Activated CD4-positive, alpha-beta memory T cell treated with anti-CD3 and anti-CD28 coated beads for 36 hours (primary cell): Measurements from ENCODE around the gene RYK. TPM values are rescaled to one million over a fixed set of nuclear protein-coding genes. Genes with fewer than 3 reads are reported as not detected.

Experiments used
- CTCF ChIA-PET: fragments of 350-600 bp; sonication (Branson Sonifier 250); formaldehyde crosslinking; loops from one replicate; lab custom pipeline; 2021; ENCODE audit warnings: antibody characterized with exemption, inconsistent platforms; lab: Charles Lee
- POLR2A ChIA-PET: fragments of 350-600 bp; sonication (Branson Sonifier 250); formaldehyde crosslinking; loops from one replicate; lab custom pipeline; 2021; ENCODE audit warnings: antibody characterized with exemption; lab: Charles Lee
- DNase-seq: peaks from one replicate; pipeline ENCODE4 v3.0.0-alpha.2; 2020
- H3K27ac Mint-ChIP-seq: one replicate; pipeline ENCODE4 v1.8.0; 2021; ENCODE audit warnings: mixed read lengths
- H3K27me3 Mint-ChIP-seq: one replicate; pipeline ENCODE4 v1.8.0; 2021; ENCODE audit warnings: mixed read lengths
- H3K36me3 Mint-ChIP-seq: one replicate; pipeline ENCODE4 v1.8.0; 2021; ENCODE audit warnings: mixed read lengths
- H3K4me1 Mint-ChIP-seq: one replicate; pipeline ENCODE4 v1.8.0; 2021; ENCODE audit warnings: low read depth, mixed read lengths
- H3K4me3 Mint-ChIP-seq: one replicate; pipeline ENCODE4 v1.8.0; 2021; ENCODE audit warnings: mild to moderate bottlenecking, mixed read lengths
- H3K9me3 Mint-ChIP-seq: one replicate; pipeline ENCODE4 v1.8.0; 2021; ENCODE audit warnings: mixed read lengths
- intact Hi-C: fragments of 100-400 bp; cut with micrococcal nuclease; formaldehyde crosslinking; loops from one replicate; pipeline ENCODE4 v1.15.1; 2023
- total RNA-seq, 2 experiments: library from RNA; stranded (reverse); gene quantifications; one replicate each; pipeline ENCODE4 v1.2.3, GENCODE V29; 2021

RYK gene
- total RNA-seq, 2 experiments from 2014 or later: 16.7 to 17.6 TPM

GRCh38 chr3:134144694-134145093, 106.0 kb downstream of the RYK start:
- H3K27ac Mint-ChIP-seq: no peak overlapping the region
- no peaks in the 10 kb centered on the region for H3K27me3 Mint-ChIP-seq
- no peak overlapping the region for H3K4me3 Mint-ChIP-seq
- intact Hi-C loops: no loop called here
- H3K9me3 Mint-ChIP-seq: peaks cover 11% of the 10 kb centered on the region
- DNase-seq: no peak
- ChIA-PET CTCF (no interaction called here), POLR2A (no interaction called here)
- H3K36me3 Mint-ChIP-seq: peaks cover 18% of the 10 kb centered on the region
- H3K4me1 Mint-ChIP-seq: peaks cover 2% of the 10 kb centered on the region

DNA sequence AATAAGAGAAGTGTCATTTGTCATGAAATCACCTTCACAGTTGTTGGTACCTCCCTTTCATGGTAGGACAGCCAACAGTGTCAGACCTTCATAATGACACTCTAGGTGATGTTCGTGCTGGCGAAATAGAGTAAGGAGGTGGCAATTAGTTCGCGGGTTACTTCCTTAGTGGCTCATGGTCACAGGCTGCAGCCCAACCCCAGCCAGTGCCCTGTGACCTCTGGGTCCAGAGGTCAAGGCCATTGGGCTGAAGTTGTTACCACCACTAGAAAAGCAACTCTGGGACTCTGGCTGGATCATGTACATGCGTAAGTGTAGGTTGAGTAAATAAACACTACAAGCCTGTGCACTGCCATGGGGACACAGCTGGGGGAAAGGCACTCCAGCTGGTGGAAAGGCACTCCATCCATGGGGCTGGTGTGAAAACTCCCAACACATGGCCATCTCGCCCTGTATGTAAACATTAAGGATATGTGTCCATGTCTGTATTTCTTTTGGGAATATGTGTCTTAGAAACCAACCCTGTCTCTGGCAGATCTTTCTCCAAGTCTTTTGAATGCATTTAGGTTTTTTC, 106.7 kb downstream of the RYK start:
- ChIA-PET CTCF (interaction anchor here (0.7 kb wide), 1 partner anchor 19 kb away, joined by 4 read pairs; no protein-coding TSS in a partner anchor), POLR2A (no interaction called here)
- peaks cover 2% of the 10 kb centered on the region for H3K4me1 Mint-ChIP-seq
- intact Hi-C loops: no loop called here
- DNase-seq: no peak
- peaks cover 12% of the 10 kb centered on the region for H3K9me3 Mint-ChIP-seq
- H3K4me3 Mint-ChIP-seq: no peak overlapping the region
- H3K36me3 Mint-ChIP-seq: peaks cover 20% of the 10 kb centered on the region
- H3K27ac Mint-ChIP-seq: no peak overlapping the region
- no peaks in the 10 kb centered on the region for H3K27me3 Mint-ChIP-seq

DNA sequence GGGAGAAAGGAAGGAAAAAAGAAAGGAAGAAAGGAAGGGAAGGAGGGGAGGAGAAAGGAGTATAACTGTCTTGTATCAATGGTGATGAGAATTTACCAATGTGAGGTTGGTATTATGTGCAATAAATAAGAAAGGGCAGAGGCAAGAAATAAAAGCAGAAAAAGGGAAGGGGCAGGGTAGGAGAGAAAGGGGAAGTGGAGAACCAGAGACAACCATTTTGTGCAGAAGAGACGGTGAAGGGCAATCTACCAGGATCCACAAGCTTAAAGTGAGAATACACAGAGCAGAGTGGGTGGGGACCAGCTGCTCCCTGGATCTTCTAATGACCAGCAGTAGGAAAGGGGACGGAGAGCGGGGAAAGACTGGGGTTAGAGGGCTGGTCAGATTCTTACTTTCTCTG, 114.1 kb downstream of the RYK start:
- intact Hi-C loops: no loop called here
- H3K27me3 Mint-ChIP-seq: no peaks in the 10 kb centered on the region
- H3K27ac Mint-ChIP-seq: no peak overlapping the region
- no peak overlapping the region for H3K4me3 Mint-ChIP-seq
- ChIA-PET CTCF (no interaction called here), POLR2A (no interaction called here)
- no peaks in the 10 kb centered on the region for H3K4me1 Mint-ChIP-seq
- peaks cover 13% of the 10 kb centered on the region for H3K9me3 Mint-ChIP-seq
- DNase-seq: no peak
- peaks cover 15% of the 10 kb centered on the region for H3K36me3 Mint-ChIP-seq

DNA sequence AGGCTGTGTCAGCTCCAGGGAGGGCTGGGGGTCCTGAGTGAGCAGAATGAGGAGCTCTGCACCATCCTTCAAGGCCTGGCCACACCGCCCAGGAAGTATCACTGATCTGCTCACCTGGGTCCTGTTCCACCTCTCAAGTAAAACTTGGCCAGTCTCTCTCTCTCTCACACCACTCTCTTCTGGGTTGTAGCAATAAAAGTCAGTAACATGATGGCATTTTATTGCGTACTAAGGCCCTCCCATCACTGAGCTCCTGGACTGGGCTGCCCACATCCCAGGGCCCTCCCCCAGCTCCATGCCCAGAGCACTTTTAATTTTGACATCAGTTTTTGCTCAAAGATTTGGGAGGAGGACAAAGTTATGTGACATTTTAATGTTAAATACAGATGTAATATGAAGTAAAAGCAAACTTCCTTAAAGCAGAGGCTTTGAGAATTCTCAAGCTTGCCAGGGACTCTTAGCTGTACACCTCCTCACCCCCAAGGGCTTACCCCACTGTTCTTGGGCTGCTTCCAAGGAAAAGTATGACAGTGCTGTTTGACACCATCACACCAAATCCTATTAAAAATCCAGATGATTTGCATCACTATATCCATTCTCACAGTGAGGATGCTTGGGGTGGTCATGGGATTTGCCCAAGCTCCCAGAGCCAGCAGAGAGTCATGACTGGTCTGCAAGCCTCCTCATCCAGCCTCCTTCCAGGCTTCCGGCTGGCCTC, 115.8 kb downstream of the RYK start:
- Mint-ChIP-seq H3K4me3 (no peak overlapping the region), H3K36me3 (peaks cover 10% of the 10 kb centered on the region), H3K9me3 (peaks cover 16% of the 10 kb centered on the region), H3K27ac (no peak overlapping the region), H3K27me3 (no peaks in the 10 kb centered on the region), H3K4me1 (no peaks in the 10 kb centered on the region)
- POLR2A ChIA-PET: no interaction called here
- CTCF ChIA-PET: interaction anchor here (0.8 kb wide), 1 partner anchor 55 kb away, joined by 3 read pairs; no protein-coding TSS in a partner anchor
- DNase-seq: no peak
- intact Hi-C loops: no loop called here

- no peaks in the 10 kb centered on the region for H3K4me1 Mint-ChIP-seq
- H3K36me3 Mint-ChIP-seq: peaks cover 12% of the 10 kb centered on the region
- ChIA-PET CTCF (no interaction called here), POLR2A (interaction anchor here (0.6 kb wide), 1 partner anchor 316 kb away, joined by 4 read pairs; no protein-coding TSS in a partner anchor)
- H3K9me3 Mint-ChIP-seq: peaks cover 16% of the 10 kb centered on the region
- intact Hi-C loops: no loop called here
- no peak for DNase-seq
- no peak overlapping the region for H3K27ac Mint-ChIP-seq
- no peak overlapping the region for H3K4me3 Mint-ChIP-seq
- no peaks in the 10 kb centered on the region for H3K27me3 Mint-ChIP-seq
Measured at GRCh38 chr3:134134240-134134639, 116.4 kb downstream of the RYK start.

DNA sequence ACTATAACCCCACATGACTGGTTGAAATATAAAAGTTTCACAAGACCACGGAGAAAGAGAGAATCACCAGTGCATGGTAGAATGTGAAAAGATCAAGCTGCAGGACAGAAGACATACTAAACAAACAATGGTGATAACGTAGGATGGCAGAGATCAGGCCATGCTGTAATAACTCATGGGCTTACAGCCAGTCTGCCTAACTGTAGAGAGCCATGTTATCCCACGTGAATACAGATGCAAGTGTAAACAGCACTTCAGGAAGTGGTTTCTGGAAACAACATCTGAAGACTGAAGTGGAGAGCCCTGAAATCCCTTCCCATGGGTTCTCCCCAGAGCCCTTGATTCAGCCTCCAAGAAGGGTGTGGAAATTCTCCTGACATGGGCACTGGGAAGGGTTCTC, 117.7 kb downstream of the RYK start:
- DNase-seq: no peak
- ChIA-PET CTCF (no interaction called here), POLR2A (no interaction called here)
- Mint-ChIP-seq H3K27me3 (no peaks in the 10 kb centered on the region), H3K9me3 (peaks cover 16% of the 10 kb centered on the region), H3K4me1 (no peaks in the 10 kb centered on the region), H3K4me3 (no peak overlapping the region), H3K27ac (no peak overlapping the region), H3K36me3 (peaks cover 14% of the 10 kb centered on the region)
- intact Hi-C loops: no loop called here

- CTCF ChIA-PET: no interaction called here
- Mint-ChIP-seq H3K4me3 (no peak overlapping the region), H3K4me1 (no peaks in the 10 kb centered on the region), H3K36me3 (peaks cover 12% of the 10 kb centered on the region), H3K27ac (no peak overlapping the region), H3K9me3 (peaks cover 27% of the 10 kb centered on the region), H3K27me3 (no peaks in the 10 kb centered on the region)
- intact Hi-C loops: no loop called here
- POLR2A ChIA-PET: no interaction called here
- no peak for DNase-seq
Measured at GRCh38 chr3:134126153-134126552, 124.5 kb downstream of the RYK start.

GRCh38 chr3:134114726-134115125, 135.9 kb downstream of the RYK start:
- DNase-seq: no peak
- peaks cover 30% of the 10 kb centered on the region for H3K9me3 Mint-ChIP-seq
- intact Hi-C loops: no loop called here
- H3K27me3 Mint-ChIP-seq: no peaks in the 10 kb centered on the region
- H3K36me3 Mint-ChIP-seq: peaks cover 4% of the 10 kb centered on the region
- H3K4me1 Mint-ChIP-seq: no peaks in the 10 kb centered on the region
- no peak overlapping the region for H3K4me3 Mint-ChIP-seq
- H3K27ac Mint-ChIP-seq: no peak overlapping the region
- CTCF ChIA-PET: no interaction called here
- POLR2A ChIA-PET: no interaction called here

DNA sequence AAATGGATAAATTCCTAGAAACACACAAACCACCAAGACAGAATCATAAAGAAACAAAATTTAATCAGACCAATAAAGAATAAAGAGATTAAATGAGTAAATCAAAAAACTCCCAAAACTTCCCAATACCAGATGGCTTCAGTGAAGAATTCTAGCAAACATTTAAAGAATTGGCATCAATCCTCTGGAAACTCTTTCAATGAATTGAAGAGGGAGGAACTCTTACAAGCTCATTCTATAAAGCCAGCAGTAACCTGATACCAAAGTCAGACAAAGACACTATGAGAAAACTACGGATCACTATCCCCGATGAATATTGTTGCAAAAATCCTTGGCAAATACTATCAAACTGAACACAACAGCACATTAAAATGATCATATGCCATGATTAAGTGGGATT, 139.0 kb downstream of the RYK start:
- intact Hi-C loops: no loop called here
- H3K36me3 Mint-ChIP-seq: peaks cover 3% of the 10 kb centered on the region
- ChIA-PET POLR2A (no interaction called here), CTCF (no interaction called here)
- H3K9me3 Mint-ChIP-seq: peaks cover 9% of the 10 kb centered on the region
- H3K27ac Mint-ChIP-seq: no peak overlapping the region
- H3K27me3 Mint-ChIP-seq: peaks cover 5% of the 10 kb centered on the region
- H3K4me1 Mint-ChIP-seq: no peaks in the 10 kb centered on the region
- no peak for DNase-seq
- no peak overlapping the region for H3K4me3 Mint-ChIP-seq

- DNase-seq: no peak
- ChIA-PET CTCF (no interaction called here), POLR2A (no interaction called here)
- peaks cover 3% of the 10 kb centered on the region for H3K36me3 Mint-ChIP-seq
- H3K27me3 Mint-ChIP-seq: peaks cover 5% of the 10 kb centered on the region
- peaks cover 9% of the 10 kb centered on the region for H3K9me3 Mint-ChIP-seq
- no peak overlapping the region for H3K4me3 Mint-ChIP-seq
- intact Hi-C loops: no loop called here
- H3K27ac Mint-ChIP-seq: no peak overlapping the region
- no peaks in the 10 kb centered on the region for H3K4me1 Mint-ChIP-seq
Measured at GRCh38 chr3:134110963-134111362, 139.7 kb downstream of the RYK start.

Other genes with a start within 250 kb of the RYK start
- not detected for gene SLCO2A1, start 220.9 kb downstream of the RYK start, total RNA-seq
- under 1 TPM; 0.12 to 0.39 TPM for gene AMOTL2, start 123.6 kb upstream of the RYK start, total RNA-seq
- 10 to 100 TPM; 30.1 to 33.1 TPM for gene ANAPC13, start 235.1 kb upstream of the RYK start, total RNA-seq
- 10 to 100 TPM; 22.4 to 23.7 TPM for gene CEP63, start 235.2 kb upstream of the RYK start, total RNA-seq